IMR-90 (cell line): ENCODE data around the gene FAM20C. TPM values are rescaled to one million over a fixed set of nuclear protein-coding genes. Genes with fewer than 3 reads are reported as not detected.

Source experiments
- ATAC-seq: fragments of 200-7000 bp; cut with Tn5 transposase; 2 replicates; pipeline ENCODE4 v1.9.1; 2020; ENCODE audit warnings: low read depth, mild to moderate bottlenecking, moderate library complexity
- BruUV-seq: library from RNA; stranded (reverse); fragments of 400-500 nt; replicated peaks from 2 replicates; lab custom pipeline; 2021; lab: Mats Ljungman, UMichigan
- CTCF ChIA-PET: fragments of 300-600 bp; formaldehyde crosslinking; extraction: SDS; loops from one replicate; lab custom pipeline; 2021; ENCODE audit warnings: antibody characterized with exemption; lab: Yijun Ruan, JAX
- POLR2A ChIA-PET: fragments of 300-600 bp; sonication (Branson Sonifier 250); formaldehyde crosslinking; loops from one replicate; lab custom pipeline; 2022; ENCODE audit warnings: antibody characterized with exemption; ENCODE audit not compliant: unreplicated experiment; lab: Charles Lee
- DNase-seq: peaks from one replicate; pipeline ENCODE4 v3.0.0; 2013
- H2AFZ ChIP-seq: replicated peaks from 2 replicates; pipeline ENCODE3; 2013; ENCODE audit warnings: low read length, mild to moderate bottlenecking; ENCODE audit not compliant: poor library complexity
- H2AK5ac ChIP-seq: 2 replicates; pipeline ENCODE4 v1.6.1; 2013; ENCODE audit warnings: low read depth, low read length, inconsistent platforms
- H2AK9ac ChIP-seq: replicated peaks from 2 replicates; pipeline ENCODE3; 2013; ENCODE audit warnings: mild to moderate bottlenecking, low read depth, low read length, moderate library complexity; ENCODE audit not compliant: poor library complexity
- H2BK120ac ChIP-seq: 2 replicates; pipeline ENCODE4 v1.6.1; 2013; ENCODE audit warnings: low read depth, low read length, inconsistent platforms
- H2BK15ac ChIP-seq: 3 replicates; pipeline ENCODE4 v1.6.1; 2013; ENCODE audit warnings: low read depth, low read length, inconsistent platforms
- H2BK20ac ChIP-seq: 2 replicates; pipeline ENCODE4 v1.6.1; 2013; ENCODE audit warnings: low read depth, mild to moderate bottlenecking, inconsistent platforms, low read length, moderate library complexity
- H2BK5ac ChIP-seq: 2 replicates; pipeline ENCODE4 v1.6.1; 2013; ENCODE audit warnings: mild to moderate bottlenecking, low read depth, low read length, inconsistent platforms; ENCODE audit not compliant: poor library complexity, severe bottlenecking
- H3K14ac ChIP-seq: replicated peaks from 2 replicates; pipeline ENCODE4 v1.6.1; 2013; ENCODE audit warnings: low read depth, low read length, inconsistent platforms
- H3K18ac ChIP-seq: 2 replicates; pipeline ENCODE4 v1.6.1; 2013; ENCODE audit warnings: low read depth, low read length, control low read depth
- H3K23ac ChIP-seq: 2 replicates; pipeline ENCODE4 v1.6.1; 2013; ENCODE audit warnings: low read depth, low read length, inconsistent platforms
- H3K27ac ChIP-seq: 2 replicates; pipeline ENCODE4 v1.5.1; 2013; ENCODE audit warnings: mild to moderate bottlenecking, control low read depth, low read length; ENCODE audit not compliant: insufficient read depth
- H3K27me3 ChIP-seq: 2 replicates; pipeline ENCODE4 v1.6.1; 2013; ENCODE audit warnings: low read length; ENCODE audit not compliant: control insufficient read depth, insufficient read depth
- H3K36me3 ChIP-seq: 2 replicates; pipeline ENCODE4 v1.6.1; 2013; ENCODE audit warnings: low read length, mixed read lengths; ENCODE audit not compliant: control insufficient read depth, insufficient read depth
- H3K4ac ChIP-seq: 2 replicates; pipeline ENCODE4 v1.6.1; 2013; ENCODE audit warnings: low read depth, low read length, inconsistent platforms
- H3K4me1 ChIP-seq: 2 replicates; pipeline ENCODE4 v1.6.1; 2013; ENCODE audit warnings: low read length, mixed read lengths; ENCODE audit not compliant: control insufficient read depth, insufficient read depth
- H3K4me2 ChIP-seq: 2 replicates; pipeline ENCODE4 v1.6.1; 2013; ENCODE audit warnings: low read depth, mild to moderate bottlenecking, control low read depth, low read length, moderate library complexity
- H3K4me3 ChIP-seq: 2 replicates; pipeline ENCODE4 v1.5.1; 2013; ENCODE audit warnings: low read depth, mild to moderate bottlenecking, control low read depth, low read length, moderate library complexity; ENCODE audit not compliant: insufficient read depth
- H3K56ac ChIP-seq: 2 replicates; pipeline ENCODE4 v1.6.1; 2013; ENCODE audit warnings: low read length, inconsistent platforms; ENCODE audit not compliant: insufficient read depth; ENCODE audit errors: extremely low read depth
- H3K79me1 ChIP-seq, 2 experiments: 2 replicates each; pipeline ENCODE4 v1.6.1; 2013; ENCODE audit warnings: low read length in 2 of 2, inconsistent platforms in 1 of 2, low read depth in 1 of 2
- H3K9ac ChIP-seq: 2 replicates; pipeline ENCODE4 v1.6.1; 2013; ENCODE audit warnings: low read depth, low read length, control low read depth
- H3K9me1 ChIP-seq: 2 replicates; pipeline ENCODE4 v1.6.1; 2013; ENCODE audit warnings: low read length, inconsistent platforms; ENCODE audit not compliant: insufficient read depth
- H3K9me3 ChIP-seq: 2 replicates; pipeline ENCODE4 v1.6.1; 2013; ENCODE audit warnings: low read length; ENCODE audit not compliant: control insufficient read depth, insufficient read depth
- H4K20me1 ChIP-seq: 2 replicates; pipeline ENCODE4 v1.6.1; 2013; ENCODE audit warnings: low read length, inconsistent platforms; ENCODE audit not compliant: insufficient read depth
- H4K5ac ChIP-seq: 2 replicates; pipeline ENCODE4 v1.6.1; 2013; ENCODE audit warnings: mild to moderate bottlenecking, low read depth, low read length, control low read depth
- H4K8ac ChIP-seq, 2 experiments: 2 replicates each; pipeline ENCODE4 v1.6.1; 2013; ENCODE audit warnings: low read depth in 2 of 2, low read length in 2 of 2, control low read depth in 1 of 2, inconsistent platforms in 1 of 2
- H4K91ac ChIP-seq: 2 replicates; pipeline ENCODE4 v1.6.1; 2013; ENCODE audit warnings: low read depth, low read length, inconsistent platforms; ENCODE audit not compliant: insufficient read depth
- BHLHE40 ChIP-seq: fragments of 150-350 bp; IDR thresholded peaks from 2 replicates; pipeline ENCODE4 v1.6.1; 2016; ENCODE audit warnings: mild to moderate bottlenecking, low read depth, low read length
- CEBPB ChIP-seq: IDR thresholded peaks from 2 replicates; pipeline ENCODE4 v1.6.1; 2012; ENCODE audit warnings: low read depth, low read length, improper control_type of control experiment
- CHD1 ChIP-seq: IDR thresholded peaks from 2 replicates; pipeline ENCODE4 v1.6.1; 2012; ENCODE audit warnings: low read depth, low read length, improper control_type of control experiment
- FOS ChIP-seq: fragments of 150-350 bp; IDR thresholded peaks from 2 replicates; pipeline ENCODE4 v1.6.1; 2016; ENCODE audit warnings: low read depth, low read length
- MAFK ChIP-seq: IDR thresholded peaks from 2 replicates; pipeline ENCODE4 v1.6.1; 2012; ENCODE audit warnings: low read depth, low read length, improper control_type of control experiment
- MAZ ChIP-seq: IDR thresholded peaks from 2 replicates; pipeline ENCODE4 v1.6.1; 2012; ENCODE audit warnings: low read depth, mild to moderate bottlenecking, low read length, improper control_type of control experiment, moderate library complexity, borderline replicate concordance
- NFE2L2 ChIP-seq: fragments of 150-350 bp; IDR thresholded peaks from 2 replicates; pipeline ENCODE4 v1.6.1; 2016; ENCODE audit warnings: low read depth, mild to moderate bottlenecking, low read length
- POLR2A ChIP-seq: IDR thresholded peaks from 2 replicates; pipeline ENCODE4 v1.6.1; 2012; ENCODE audit warnings: mild to moderate bottlenecking, low read depth, low read length
- RAD21 ChIP-seq: IDR thresholded peaks from 2 replicates; pipeline ENCODE4 v1.6.1; 2012; ENCODE audit warnings: low read length, improper control_type of control experiment
- SMC3 ChIP-seq: fragments of 150-350 bp; IDR thresholded peaks from 2 replicates; pipeline ENCODE4 v1.6.1; 2016; ENCODE audit warnings: low read depth, mild to moderate bottlenecking, antibody characterized with exemption, low read length, moderate library complexity
- USF2 ChIP-seq: fragments of 150-350 bp; IDR thresholded peaks from 2 replicates; pipeline ENCODE4 v1.6.1; 2017; ENCODE audit warnings: mild to moderate bottlenecking, antibody characterized with exemption, low read length, low read depth
- WGBS, 2 experiments: methylation state at CpG; one replicate each; pipeline versions ENCODE4 v1.1.5 to v1.1.7; 2013; ENCODE audit warnings: missing lambda C conversion rate in 2 of 2; ENCODE audit not compliant: insufficient read length in 1 of 2; ENCODE audit errors: extremely low coverage in 2 of 2; 5-methylcytosine and 5-hydroxymethylcytosine counted together
- dilution Hi-C: fragments of 300-500 bp; cut with HindIII; formaldehyde crosslinking; loops from one replicate; pipeline ENCODE4 v1.14.3; 2018; ENCODE audit warnings: low sequenced_read_pairs; ENCODE audit not compliant: unreplicated experiment
- in situ Hi-C: fragments of 300-500 bp; cut with MboI; formaldehyde crosslinking; loops from 3 replicates; pipeline ENCODE4 v1.14.3; 2019; ENCODE audit warnings: low sequenced_read_pairs, inconsistent platforms, mixed read lengths
- intact Hi-C: fragments of 100-400 bp; cut with micrococcal nuclease; formaldehyde crosslinking; loops from 2 replicates; pipeline ENCODE4 v1.10.0; 2022
- polyA plus RNA-seq, 3 experiments: library from polyadenylated mRNA; depleted of rRNA; stranded (reverse); fragments of >200 nt; gene quantifications; 2 replicates each; pipeline ENCODE4 v1.2.3, GENCODE V29; 2012; ENCODE audit warnings: low replicate concordance in 1 of 3
- total RNA-seq: library from RNA; depleted of rRNA; stranded (reverse); fragments of >200 nt; gene quantifications from 2 replicates; pipeline ENCODE4 v1.2.3, GENCODE V29; 2012
- TF ChIP-seq, protein P1 (sequence below): conservative IDR thresholded peaks from 2 replicates; pipeline ENCODE4 v1.5.1; 2012; ENCODE audit warnings: mild to moderate bottlenecking, low read depth, low read length, improper control_type of control experiment
- TF ChIP-seq, protein P2 (sequence below): fragments of 150-350 bp; IDR thresholded peaks from 2 replicates; pipeline ENCODE4 v1.6.1; 2016; ENCODE audit warnings: low read depth, mild to moderate bottlenecking, low read length, moderate library complexity, borderline replicate concordance

Gene FAM20C
- total and polyA plus RNA-seq, 2 of the 4 experiments (the other 2 are of a cell fraction), result 7.7 to 36.6 TPM

- H3K18ac ChIP-seq, result no peak overlapping the region
- peaks cover 31% of the 10 kb centered on the region for H3K9me3 ChIP-seq
- H2BK5ac ChIP-seq, result no peak overlapping the region
- CTCF ChIA-PET, result no interaction called here
- no peaks in the 10 kb centered on the region for H3K27me3 ChIP-seq
- dilution Hi-C loops (no loop called here), intact Hi-C loops (no loop called here), in situ Hi-C loops (no loop called here)
- H3K4me3 ChIP-seq, result no peak overlapping the region
- H2AK9ac ChIP-seq, result peak overlapping the region; percentile 35
- no peak overlapping the region for H4K91ac ChIP-seq
- no peak overlapping the region for H3K14ac ChIP-seq
- no peak for ATAC-seq
- POLR2A ChIA-PET, result no interaction called here
- TF ChIP-seq, protein P1, sequence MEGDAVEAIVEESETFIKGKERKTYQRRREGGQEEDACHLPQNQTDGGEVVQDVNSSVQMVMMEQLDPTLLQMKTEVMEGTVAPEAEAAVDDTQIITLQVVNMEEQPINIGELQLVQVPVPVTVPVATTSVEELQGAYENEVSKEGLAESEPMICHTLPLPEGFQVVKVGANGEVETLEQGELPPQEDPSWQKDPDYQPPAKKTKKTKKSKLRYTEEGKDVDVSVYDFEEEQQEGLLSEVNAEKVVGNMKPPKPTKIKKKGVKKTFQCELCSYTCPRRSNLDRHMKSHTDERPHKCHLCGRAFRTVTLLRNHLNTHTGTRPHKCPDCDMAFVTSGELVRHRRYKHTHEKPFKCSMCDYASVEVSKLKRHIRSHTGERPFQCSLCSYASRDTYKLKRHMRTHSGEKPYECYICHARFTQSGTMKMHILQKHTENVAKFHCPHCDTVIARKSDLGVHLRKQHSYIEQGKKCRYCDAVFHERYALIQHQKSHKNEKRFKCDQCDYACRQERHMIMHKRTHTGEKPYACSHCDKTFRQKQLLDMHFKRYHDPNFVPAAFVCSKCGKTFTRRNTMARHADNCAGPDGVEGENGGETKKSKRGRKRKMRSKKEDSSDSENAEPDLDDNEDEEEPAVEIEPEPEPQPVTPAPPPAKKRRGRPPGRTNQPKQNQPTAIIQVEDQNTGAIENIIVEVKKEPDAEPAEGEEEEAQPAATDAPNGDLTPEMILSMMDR, result no peak
- TF ChIP-seq CEBPB, result no peak
- no peak for TF ChIP-seq BHLHE40
- TF ChIP-seq, protein P2, sequence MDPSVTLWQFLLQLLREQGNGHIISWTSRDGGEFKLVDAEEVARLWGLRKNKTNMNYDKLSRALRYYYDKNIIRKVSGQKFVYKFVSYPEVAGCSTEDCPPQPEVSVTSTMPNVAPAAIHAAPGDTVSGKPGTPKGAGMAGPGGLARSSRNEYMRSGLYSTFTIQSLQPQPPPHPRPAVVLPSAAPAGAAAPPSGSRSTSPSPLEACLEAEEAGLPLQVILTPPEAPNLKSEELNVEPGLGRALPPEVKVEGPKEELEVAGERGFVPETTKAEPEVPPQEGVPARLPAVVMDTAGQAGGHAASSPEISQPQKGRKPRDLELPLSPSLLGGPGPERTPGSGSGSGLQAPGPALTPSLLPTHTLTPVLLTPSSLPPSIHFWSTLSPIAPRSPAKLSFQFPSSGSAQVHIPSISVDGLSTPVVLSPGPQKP, result no peak
- TF ChIP-seq USF2, result no peak
- no peak for TF ChIP-seq NFE2L2
- no peak for TF ChIP-seq CHD1
- no peak for TF ChIP-seq SMC3
- TF ChIP-seq POLR2A, result no peak
- TF ChIP-seq FOS, result no peak
- no peak for TF ChIP-seq MAFK
- TF ChIP-seq RAD21, result no peak
- TF ChIP-seq MAZ, result no peak
- no peak overlapping the region for H2BK20ac ChIP-seq
- BruUV-seq, result no TSS peak
- H3K4me1 ChIP-seq, result no peaks in the 10 kb centered on the region
- H3K56ac ChIP-seq, result no peak overlapping the region
- no peak overlapping the region for H3K4ac ChIP-seq
- no peak overlapping the region for H3K9ac ChIP-seq
- H3K36me3 ChIP-seq, result peaks cover 49% of the 10 kb centered on the region
- no peak overlapping the region for H3K23ac ChIP-seq
- WGBS, 2 experiments, result 93% methylated on average over 18 of the region's 32 CpGs; no CpG with 5 or more reads in 1 of the 2 experiments
- peaks cover 7% of the 10 kb centered on the region for H4K20me1 ChIP-seq
- H3K4me2 ChIP-seq, result no peak overlapping the region
- H3K9me1 ChIP-seq, result no peaks in the 10 kb centered on the region
- H4K5ac ChIP-seq, result no peak overlapping the region
- no peak overlapping the region for H2BK15ac ChIP-seq
- H2AFZ ChIP-seq, result no peak overlapping the region
- no peak overlapping the region for H3K27ac ChIP-seq
- no peak overlapping the region for H2BK120ac ChIP-seq
- no peaks in the 10 kb centered on the region for H3K79me1 ChIP-seq
- no peak for DNase-seq
- no peak overlapping the region for H4K8ac ChIP-seq
- no peak overlapping the region for H2AK5ac ChIP-seq
Observed at GRCh38 chr7:261341-262250, 69.2 kb downstream of the FAM20C start.
